Effector memory CD8-positive, alpha-beta T cell (primary cell): ENCODE data around the gene ETV6.

Experiments used
- ATAC-seq: fragments of 150-1000 bp; cut with Tn5 transposase; replicated peaks from 2 replicates; pipeline ENCODE4 v1.10.0; 2021; ENCODE audit warnings: mild to moderate bottlenecking, moderate library complexity
- DNase-seq, 3 experiments: peaks; one replicate each; pipeline ENCODE4 v3.0.0; 2021
- H3K27ac Mint-ChIP-seq, 2 donors: one replicate each; pipeline ENCODE4 v1.8.0; 2022; ENCODE audit warnings: mild to moderate bottlenecking in 2 of 2, mixed read lengths in 2 of 2, moderate library complexity in 2 of 2
- H3K27me3 Mint-ChIP-seq, 2 donors: one replicate each; pipeline ENCODE4 v1.8.0; 2022; ENCODE audit warnings: mixed read lengths in 2 of 2
- H3K36me3 Mint-ChIP-seq: one replicate; pipeline ENCODE4 v1.8.0; 2022; ENCODE audit warnings: mild to moderate bottlenecking, moderate library complexity, mixed read lengths; ENCODE audit not compliant: insufficient read depth
- H3K4me1 Mint-ChIP-seq, 2 donors: one replicate each; pipeline ENCODE4 v1.8.0; 2022; ENCODE audit warnings: low read depth in 2 of 2, mixed read lengths in 2 of 2
- H3K4me3 Mint-ChIP-seq, 2 donors: one replicate each; pipeline ENCODE4 v1.8.0; 2022; ENCODE audit warnings: mild to moderate bottlenecking in 2 of 2, mixed read lengths in 2 of 2, moderate library complexity in 2 of 2
- H3K9me3 Mint-ChIP-seq, 2 donors: one replicate each; pipeline ENCODE4 v1.8.0; 2022; ENCODE audit warnings: mixed read lengths in 2 of 2

Gene ETV6

GRCh38 chr12:11862798-11863197 is 213.3 kb downstream of the ETV6 start:
- H3K27ac Mint-ChIP-seq = no peak overlapping the region
- peaks cover 9% of the 10 kb centered on the region for H3K36me3 Mint-ChIP-seq
- ATAC-seq (no peak), DNase-seq (no peak)
- H3K9me3 Mint-ChIP-seq = peaks cover 0 to 1% of the 10 kb centered on the region in 2 donors
- no peak overlapping the region for H3K4me3 Mint-ChIP-seq
- peaks cover 0 to 10% of the 10 kb centered on the region in 2 donors for H3K4me1 Mint-ChIP-seq
- no peaks in the 10 kb centered on the region for H3K27me3 Mint-ChIP-seq

- no peak for ATAC-seq
- no peak for DNase-seq
- peaks cover 0 to 10% of the 10 kb centered on the region in 2 donors for H3K4me1 Mint-ChIP-seq
- no peaks in the 10 kb centered on the region for H3K27me3 Mint-ChIP-seq
- no peak overlapping the region for H3K27ac Mint-ChIP-seq
- H3K4me3 Mint-ChIP-seq = no peak overlapping the region
- peaks cover 0 to 1% of the 10 kb centered on the region in 2 donors for H3K9me3 Mint-ChIP-seq
- peaks cover 8% of the 10 kb centered on the region for H3K36me3 Mint-ChIP-seq
Measured at GRCh38 chr12:11863478-11863906, 214.0 kb downstream of the ETV6 start.

DNA sequence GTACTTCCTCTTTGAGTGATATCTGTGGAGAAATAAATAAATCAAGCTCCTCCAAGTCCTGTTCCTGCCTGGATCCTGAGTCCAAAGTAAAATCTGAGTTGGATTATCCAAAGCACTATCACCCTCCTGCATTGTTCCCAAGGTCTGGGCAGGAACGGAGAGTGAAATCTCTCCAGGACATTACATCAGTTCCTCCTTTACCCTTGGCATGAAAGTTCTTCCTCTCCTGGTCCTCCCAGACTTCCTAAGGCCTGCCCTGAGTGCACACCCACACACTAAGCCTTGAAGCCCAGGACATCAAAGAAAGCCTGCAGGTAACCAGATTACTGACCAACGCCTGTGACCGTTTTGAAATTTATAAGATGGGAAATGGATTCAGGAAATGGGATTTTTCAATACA is 214.5 kb downstream of the ETV6 start:
- peaks cover 0 to 10% of the 10 kb centered on the region in 2 donors for H3K4me1 Mint-ChIP-seq

GRCh38 chr12:11865824-11866223 is 216.3 kb downstream of the ETV6 start:
- Mint-ChIP-seq H3K27ac (no peak overlapping the region), H3K36me3 (peaks cover 5% of the 10 kb centered on the region), H3K4me3 (no peak overlapping the region), H3K4me1 (peaks cover 0 to 10% of the 10 kb centered on the region in 2 donors), H3K27me3 (no peaks in the 10 kb centered on the region), H3K9me3 (peaks cover 0 to 1% of the 10 kb centered on the region in 2 donors)
- ATAC-seq (no peak), DNase-seq (no peak)

More for the DNA sequence above, 214.5 kb downstream of the ETV6 start:
- DNase-seq (no peak), ATAC-seq (no peak)
- Mint-ChIP-seq H3K36me3 (peaks cover 8% of the 10 kb centered on the region), H3K27me3 (no peaks in the 10 kb centered on the region), H3K27ac (no peak overlapping the region), H3K9me3 (peaks cover 0 to 1% of the 10 kb centered on the region in 2 donors), H3K4me3 (no peak overlapping the region)

DNA sequence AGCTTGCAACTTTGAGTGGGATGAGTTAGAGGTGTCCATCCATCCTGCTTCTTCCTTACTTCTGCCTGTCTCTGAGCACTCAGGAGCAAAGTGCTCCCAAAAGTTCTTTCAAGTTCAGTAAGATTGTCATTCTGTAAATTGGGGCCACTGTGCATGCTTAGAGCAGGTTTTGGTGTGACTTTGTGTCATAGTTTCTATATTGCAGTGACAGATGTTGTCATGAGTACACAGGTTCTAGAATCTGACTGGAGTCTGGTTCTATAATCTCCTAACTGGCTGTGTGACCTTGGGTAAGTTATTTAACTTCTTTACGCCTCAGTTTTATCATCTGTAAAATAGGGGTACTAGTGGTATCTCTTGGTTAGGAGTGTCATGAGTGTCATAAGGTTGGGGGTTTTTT is 218.6 kb downstream of the ETV6 start:
- peaks cover 10% of the 10 kb centered on the region for H3K36me3 Mint-ChIP-seq
- H3K9me3 Mint-ChIP-seq = peaks cover 0 to 1% of the 10 kb centered on the region in 2 donors
- no peaks in the 10 kb centered on the region for H3K27me3 Mint-ChIP-seq
- peaks cover 0 to 2% of the 10 kb centered on the region in 2 donors for H3K4me1 Mint-ChIP-seq
- DNase-seq (no peak), ATAC-seq (no peak)
- H3K4me3 Mint-ChIP-seq = no peak overlapping the region
- no peak overlapping the region for H3K27ac Mint-ChIP-seq

DNA sequence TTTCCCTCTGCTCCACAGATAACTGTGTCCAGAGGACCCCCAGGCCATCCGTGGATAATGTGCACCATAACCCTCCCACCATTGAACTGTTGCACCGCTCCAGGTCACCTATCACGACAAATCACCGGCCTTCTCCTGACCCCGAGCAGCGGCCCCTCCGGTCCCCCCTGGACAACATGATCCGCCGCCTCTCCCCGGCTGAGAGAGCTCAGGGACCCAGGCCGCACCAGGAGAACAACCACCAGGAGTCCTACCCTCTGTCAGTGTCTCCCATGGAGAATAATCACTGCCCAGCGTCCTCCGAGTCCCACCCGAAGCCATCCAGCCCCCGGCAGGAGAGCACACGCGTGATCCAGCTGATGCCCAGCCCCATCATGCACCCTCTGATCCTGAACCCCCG is 219.9 kb downstream of the ETV6 start:
- Mint-ChIP-seq H3K27me3 (no peaks in the 10 kb centered on the region), H3K4me3 (no peak overlapping the region), H3K36me3 (peaks cover 10% of the 10 kb centered on the region), H3K9me3 (peaks cover 0 to 1% of the 10 kb centered on the region in 2 donors), H3K4me1 (peaks cover 0 to 2% of the 10 kb centered on the region in 2 donors), H3K27ac (no peak overlapping the region)
- no peak for DNase-seq
- ATAC-seq = no peak

GRCh38 chr12:11870041-11870451 is 220.6 kb downstream of the ETV6 start:
- Mint-ChIP-seq H3K9me3 (peaks cover 0 to 1% of the 10 kb centered on the region in 2 donors), H3K4me1 (peaks cover 2% of the 10 kb centered on the region in 2 donors), H3K36me3 (peaks cover 10% of the 10 kb centered on the region), H3K27ac (no peak overlapping the region), H3K27me3 (no peaks in the 10 kb centered on the region), H3K4me3 (no peak overlapping the region)
- ATAC-seq (no peak), DNase-seq (no peak)

DNA sequence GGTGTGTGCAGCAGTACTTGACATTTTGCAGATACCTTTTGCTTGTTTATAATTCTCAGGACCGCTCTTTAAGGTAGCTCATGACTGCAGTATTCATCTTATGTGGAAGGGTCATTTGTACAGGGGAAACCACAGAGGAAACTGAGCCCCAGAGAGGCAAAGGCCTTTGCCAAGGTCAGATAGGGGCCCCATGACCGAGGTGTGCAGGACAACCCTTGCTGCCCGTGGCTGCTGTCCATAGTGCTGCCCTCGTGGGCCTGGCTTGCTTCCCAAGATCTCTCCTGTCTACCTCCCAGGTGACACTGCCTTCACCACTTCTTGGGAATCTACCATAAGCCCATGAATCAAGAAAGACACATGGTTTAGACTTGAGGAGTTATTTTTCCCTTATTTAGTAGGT is 222.6 kb downstream of the ETV6 start:
- Mint-ChIP-seq H3K27ac (peak overlapping the region in 1 of 2 donors; percentile 21), H3K4me1 (peaks cover 8 to 9% of the 10 kb centered on the region in 2 donors), H3K4me3 (no peak overlapping the region), H3K36me3 (peaks cover 10% of the 10 kb centered on the region), H3K27me3 (no peaks in the 10 kb centered on the region), H3K9me3 (no peaks in the 10 kb centered on the region)
- DNase-seq (no peak), ATAC-seq (no peak)

GRCh38 chr12:11875414-11875935 is 226.0 kb downstream of the ETV6 start:
- ATAC-seq (no peak), DNase-seq (no peak)
- Mint-ChIP-seq H3K27ac (no peak overlapping the region), H3K9me3 (no peaks in the 10 kb centered on the region), H3K4me1 (peaks cover 7 to 13% of the 10 kb centered on the region in 2 donors), H3K4me3 (no peak overlapping the region), H3K27me3 (no peaks in the 10 kb centered on the region), H3K36me3 (peaks cover 7% of the 10 kb centered on the region)

GRCh38 chr12:11876307-11876706 is 226.8 kb downstream of the ETV6 start:
- H3K27me3 Mint-ChIP-seq = no peaks in the 10 kb centered on the region
- no peaks in the 10 kb centered on the region for H3K9me3 Mint-ChIP-seq
- peaks cover 5% of the 10 kb centered on the region for H3K36me3 Mint-ChIP-seq
- ATAC-seq (no peak), DNase-seq (no peak)
- peak overlapping the region in 1 of 2 donors; percentile 52 for H3K27ac Mint-ChIP-seq
- peaks cover 7 to 13% of the 10 kb centered on the region in 2 donors for H3K4me1 Mint-ChIP-seq
- H3K4me3 Mint-ChIP-seq = no peak overlapping the region

DNA sequence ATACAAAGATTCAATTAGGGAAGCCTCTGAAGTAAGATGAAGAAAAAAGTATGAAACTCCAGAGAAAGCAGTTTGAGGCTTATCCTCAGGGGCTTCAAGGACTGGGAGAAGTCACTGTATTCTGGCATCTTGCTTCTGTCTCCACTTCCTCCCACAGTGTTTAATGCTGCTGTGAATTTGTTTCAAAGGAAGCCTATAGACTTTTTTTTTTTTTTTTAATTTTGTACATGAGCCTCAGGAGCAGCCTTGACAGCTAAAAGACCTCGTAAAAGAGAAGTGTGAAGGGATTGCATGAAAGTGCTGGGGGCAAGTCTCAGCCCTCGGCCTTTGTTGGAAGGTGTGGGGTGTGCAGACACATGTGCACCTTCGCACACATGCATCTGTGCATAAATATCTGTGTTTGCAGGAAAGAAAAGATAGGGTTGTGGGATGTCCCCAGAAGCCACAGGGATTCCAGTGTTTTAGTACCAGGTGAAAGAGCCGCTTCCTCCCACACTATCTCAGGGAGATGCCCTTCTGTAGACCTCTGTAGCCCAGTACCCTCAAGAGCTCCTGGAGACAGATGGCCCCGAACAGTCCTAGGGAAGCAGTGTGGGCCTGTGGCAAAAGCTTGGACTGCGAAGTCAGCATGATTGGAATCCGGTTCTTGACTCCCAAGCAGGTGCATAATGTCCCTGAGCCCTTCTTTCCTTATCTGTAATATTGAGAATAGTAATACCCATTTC is 227.8 kb downstream of the ETV6 start:
- H3K4me1 Mint-ChIP-seq = peaks cover 7 to 13% of the 10 kb centered on the region in 2 donors
- no peaks in the 10 kb centered on the region for H3K9me3 Mint-ChIP-seq
- peak overlapping the region; percentile 44 to 52 for H3K27ac Mint-ChIP-seq
- H3K4me3 Mint-ChIP-seq = no peak overlapping the region
- H3K36me3 Mint-ChIP-seq = no peaks in the 10 kb centered on the region
- ATAC-seq = no peak
- H3K27me3 Mint-ChIP-seq = no peaks in the 10 kb centered on the region
- DNase-seq = no peak

DNA sequence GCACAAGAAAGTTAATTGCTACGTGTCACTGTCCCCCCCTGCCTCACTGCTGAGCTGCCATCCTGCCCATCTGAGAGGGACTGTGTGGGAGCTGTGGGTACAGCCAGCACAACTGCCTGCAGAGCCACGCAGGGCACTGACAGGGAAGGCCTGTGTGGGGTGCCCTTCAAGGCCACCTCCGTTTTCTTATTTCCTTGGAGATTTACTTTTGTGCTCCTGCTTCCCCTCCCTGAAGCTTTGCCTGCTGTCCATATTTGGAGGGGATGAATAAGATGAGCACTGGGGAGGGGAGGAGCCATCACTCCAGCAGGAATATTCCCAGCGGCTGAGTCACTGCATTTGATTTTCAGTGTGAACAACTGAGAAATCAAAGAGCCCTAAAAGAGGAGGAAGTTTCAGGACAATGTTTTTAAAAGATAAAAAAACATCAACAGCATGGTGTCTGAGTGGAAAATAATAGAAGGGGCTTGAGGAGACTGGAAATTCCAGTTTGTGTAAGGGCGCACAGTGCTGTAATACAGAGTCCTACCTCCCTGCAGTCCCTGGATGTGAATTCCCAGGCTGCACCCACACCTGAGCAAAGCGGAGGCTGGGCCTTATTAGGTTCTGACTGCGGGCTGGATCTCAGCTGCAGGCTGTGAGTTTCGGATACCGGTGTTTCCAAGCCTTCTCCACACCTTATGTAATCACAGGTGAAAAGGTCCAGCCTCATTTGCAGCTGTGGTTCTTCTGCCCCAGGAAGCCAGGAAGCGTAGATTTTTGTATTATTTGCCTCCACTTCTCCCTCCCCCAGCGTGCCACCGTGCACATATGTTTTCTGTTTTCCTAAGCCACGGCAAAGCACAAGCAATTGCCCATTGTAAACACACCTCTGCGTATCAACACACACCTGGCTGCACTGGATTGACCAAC is 228.7 kb downstream of the ETV6 start:
- no peak for ATAC-seq
- no peaks in the 10 kb centered on the region for H3K36me3 Mint-ChIP-seq
- DNase-seq = no peak
- no peak overlapping the region for H3K4me3 Mint-ChIP-seq
- no peak overlapping the region for H3K27ac Mint-ChIP-seq
- H3K27me3 Mint-ChIP-seq = no peaks in the 10 kb centered on the region
- peaks cover 7 to 13% of the 10 kb centered on the region in 2 donors for H3K4me1 Mint-ChIP-seq
- H3K9me3 Mint-ChIP-seq = no peaks in the 10 kb centered on the region

GRCh38 chr12:11879306-11879705 is 229.8 kb downstream of the ETV6 start:
- Mint-ChIP-seq H3K36me3 (peaks cover 3% of the 10 kb centered on the region), H3K27ac (no peak overlapping the region), H3K9me3 (no peaks in the 10 kb centered on the region), H3K4me1 (peaks cover 7 to 13% of the 10 kb centered on the region in 2 donors), H3K4me3 (no peak overlapping the region), H3K27me3 (no peaks in the 10 kb centered on the region)
- no peak for DNase-seq
- ATAC-seq = no peak
